Fibroblast of villous mesenchyme (primary cell): ENCODE measurements around the gene MS4A10. TPM values are rescaled to one million over a fixed set of nuclear protein-coding genes. Genes with fewer than 3 reads are reported as not detected.

Source experiments
- DNase-seq: peaks from one replicate; pipeline ENCODE4 v3.0.0-alpha.2; 2010; ENCODE audit warnings: low read depth
- H3K4me3 ChIP-seq: 2 replicates; pipeline ENCODE4 v1.5.1; 2011; ENCODE audit warnings: low read depth, mild to moderate bottlenecking, low read length
- CTCF ChIP-seq: IDR thresholded peaks from 2 replicates; pipeline ENCODE4 v1.5.1; 2012; ENCODE audit warnings: low read depth, mild to moderate bottlenecking, low read length; ENCODE audit not compliant: insufficient read depth
- total RNA-seq: library from RNA; depleted of rRNA; stranded (reverse); fragments of >200 nt; gene quantifications from 2 replicates; pipeline ENCODE4 v1.2.3, GENCODE V29; 2012

MS4A10 gene
- total RNA-seq, 1 donor: not detected

GRCh38 chr11:60780065-60780464, 5.1 kb upstream of the MS4A10 start:
- DNase-seq: no peak
- TF ChIP-seq CTCF: no peak
- no peak overlapping the region for H3K4me3 ChIP-seq

GRCh38 chr11:60780774-60781173, 4.4 kb upstream of the MS4A10 start:
- no peak overlapping the region for H3K4me3 ChIP-seq
- TF ChIP-seq CTCF: no peak
- DNase-seq: no peak

GRCh38 chr11:60781286-60781980, 3.7 kb upstream of the MS4A10 start:
- TF ChIP-seq CTCF: no peak
- no peak overlapping the region for H3K4me3 ChIP-seq
- no peak for DNase-seq

- H3K4me3 ChIP-seq: no peak overlapping the region
- no peak for TF ChIP-seq CTCF
- no peak for DNase-seq
These were observed 3.2 kb upstream of the MS4A10 start for GRCh38 chr11:60781981-60782316.

- H3K4me3 ChIP-seq: no peak overlapping the region
- DNase-seq: no peak
- TF ChIP-seq CTCF: no peak
These were observed 2.6 kb upstream of the MS4A10 start for GRCh38 chr11:60782393-60783140.

GRCh38 chr11:60783141-60783484, 2.0 kb upstream of the MS4A10 start:
- TF ChIP-seq CTCF: no peak
- no peak overlapping the region for H3K4me3 ChIP-seq
- DNase-seq: no peak
